Keratinocyte (primary cell): ENCODE measurements around the gene SELENOV. TPM values are rescaled to one million over a fixed set of nuclear protein-coding genes. Genes with fewer than 3 reads are reported as not detected.

Source experiments
- DNase-seq: peaks from one replicate; pipeline ENCODE4 v3.0.0-alpha.2; 2011; ENCODE audit warnings: low read depth, missing footprints, low spot score
- FAIRE-seq: peaks from 2 replicates; lab custom pipeline; 2011; peaks lifted over from hg19 to GRCh38; lab: Jason Lieb, UNC
- H2AFZ ChIP-seq: 2 replicates; pipeline ENCODE4 v1.6.0; 2012; ENCODE audit warnings: low read length, control low read depth, inconsistent platforms; ENCODE audit not compliant: control insufficient read depth
- H3K27ac ChIP-seq: 2 replicates; pipeline ENCODE4 v1.5.1; 2011; ENCODE audit warnings: low read length; ENCODE audit not compliant: control insufficient read depth, insufficient read depth
- H3K27me3 ChIP-seq: 3 replicates; pipeline ENCODE4 v1.6.0; 2011; ENCODE audit warnings: low read length; ENCODE audit not compliant: control insufficient read depth, insufficient read depth; ENCODE audit errors: extremely low read depth
- H3K36me3 ChIP-seq, 2 experiments: 2 replicates in 1 of 2; 3 replicates in 1 of 2; pipeline ENCODE4 v1.5.1; 2011; ENCODE audit warnings: low read length in 2 of 2, mild to moderate bottlenecking in 1 of 2; ENCODE audit not compliant: control insufficient read depth in 2 of 2, insufficient read depth in 2 of 2; ENCODE audit errors: extremely low read depth in 1 of 2
- H3K4me1 ChIP-seq: 3 replicates; pipeline ENCODE4 v1.5.1; 2011; ENCODE audit warnings: low read length; ENCODE audit not compliant: control insufficient read depth, insufficient read depth; ENCODE audit errors: extremely low read depth
- H3K4me2 ChIP-seq: 3 replicates; pipeline ENCODE4 v1.6.0; 2011; ENCODE audit warnings: low read depth, low read length; ENCODE audit not compliant: control insufficient read depth, insufficient read depth; ENCODE audit errors: extremely low read depth
- H3K4me3 ChIP-seq, 3 experiments: fragments of 200-600 bp in 1 of 3; sonication (generic) in 1 of 3; 2 replicates in 2 of 3; 3 replicates in 1 of 3; pipeline ENCODE4 v1.5.1; 2011 to 2016; ENCODE audit warnings: low read length in 3 of 3, mild to moderate bottlenecking in 3 of 3, control low read depth in 2 of 3, inconsistent platforms in 1 of 3, low read depth in 1 of 3, mixed read lengths in 1 of 3, mixed run types in 1 of 3, moderate library complexity in 1 of 3; ENCODE audit not compliant: control insufficient read depth in 2 of 3, insufficient read depth in 2 of 3; ENCODE audit errors: extremely low read depth in 1 of 3
- H3K79me2 ChIP-seq: 2 replicates; pipeline ENCODE4 v1.6.0; 2012; ENCODE audit warnings: low read length; ENCODE audit not compliant: control insufficient read depth, insufficient read depth
- H3K9ac ChIP-seq: 3 replicates; pipeline ENCODE4 v1.6.0; 2011; ENCODE audit warnings: low read length; ENCODE audit not compliant: control insufficient read depth, insufficient read depth; ENCODE audit errors: extremely low read depth
- H3K9me1 ChIP-seq: 3 replicates; pipeline ENCODE4 v1.6.0; 2011; ENCODE audit warnings: low read length; ENCODE audit not compliant: control insufficient read depth, insufficient read depth; ENCODE audit errors: extremely low read depth
- H3K9me3 ChIP-seq: 2 replicates; pipeline ENCODE4 v1.5.1; 2012; ENCODE audit warnings: low read depth, low read length; ENCODE audit not compliant: control insufficient read depth
- H4K20me1 ChIP-seq: 3 replicates; pipeline ENCODE4 v1.6.0; 2011; ENCODE audit warnings: low read length; ENCODE audit not compliant: control insufficient read depth, insufficient read depth; ENCODE audit errors: extremely low read depth
- CTCF ChIP-seq, 3 experiments: IDR thresholded peaks in 1 of 3; conservative IDR thresholded peaks in 1 of 3; optimal IDR thresholded peaks in 1 of 3; 2 replicates in 2 of 3; 3 replicates in 1 of 3; pipeline versions ENCODE3 to v1.5.1; 2011; ENCODE audit warnings: low read length in 3 of 3, mild to moderate bottlenecking in 3 of 3, moderate library complexity in 2 of 3, control low read depth in 1 of 3, inconsistent platforms in 1 of 3; ENCODE audit not compliant: insufficient read depth in 2 of 3; ENCODE audit errors: extremely low read depth in 1 of 3
- EZH2 ChIP-seq: IDR thresholded peaks from one replicate; pipeline ENCODE4 v1.6.1; 2012; ENCODE audit warnings: inconsistent platforms, mild to moderate bottlenecking, low read length, moderate library complexity
- dilution Hi-C: fragments of 300-500 bp; cut with MboI; formaldehyde crosslinking; loops from one replicate; pipeline ENCODE4 v1.7.0; 2020; ENCODE audit warnings: low sequenced_read_pairs; ENCODE audit not compliant: extremely low pct_ligation_motif_present
- polyA plus RNA-seq, 5 experiments: library from polyadenylated mRNA; depleted of rRNA in 3 of 5; stranded (reverse) in 3 of 5; stranded (forward) in 1 of 5; unstranded in 1 of 5; fragments of >200 nt; gene quantifications; 1 replicate in 1 of 5; 2 replicates in 3 of 5; 3 replicates in 1 of 5; pipeline versions ENCODE4 v1.2.1 to v1.2.3, GENCODE V29; 2011 to 2012; ENCODE audit warnings: missing spikeins in 2 of 5, low read depth in 1 of 5, low replicate concordance in 1 of 5

The SELENOV gene
- polyA plus RNA-seq, 1 donor (not counting 4 experiments of a cell fraction or from before 2014, with no cell fraction given) = not detected

GRCh38 chr19:39546599-39546998 is 31.7 kb downstream of the SELENOV start:
- no peak overlapping the region for H3K4me3 ChIP-seq
- H3K9me1 ChIP-seq = no peaks in the 10 kb centered on the region
- H3K36me3 ChIP-seq = no peaks in the 10 kb centered on the region
- no peaks in the 10 kb centered on the region for H3K79me2 ChIP-seq
- no peaks in the 10 kb centered on the region for H3K27me3 ChIP-seq
- TF ChIP-seq CTCF (optimal IDR thresholded peaks at IDR 0.05 in 1 of 3, IDR thresholded peaks at IDR 0.05 in 1 of 3, conservative IDR thresholded peaks at IDR 0.05 in 1 of 3; ENCODE audit: extremely low read depth in 1 of 3, insufficient read depth in 2 of 3, low read length in 3 of 3) (no peak), EZH2 (no peak)
- H3K9ac ChIP-seq = no peak overlapping the region
- H4K20me1 ChIP-seq = no peaks in the 10 kb centered on the region
- peaks cover 34% of the 10 kb centered on the region for H3K4me1 ChIP-seq
- peak; percentile 54 for DNase-seq
- H2AFZ ChIP-seq = no peak overlapping the region
- FAIRE-seq = no peak
- H3K9me3 ChIP-seq = no peaks in the 10 kb centered on the region
- H3K27ac ChIP-seq = no peak overlapping the region
- dilution Hi-C loops = no loop called here
- no peak overlapping the region for H3K4me2 ChIP-seq

GRCh38 chr19:39550197-39550596 is 35.3 kb downstream of the SELENOV start:
- no peak overlapping the region for H3K4me2 ChIP-seq
- H3K9ac ChIP-seq = no peak overlapping the region
- no peak for DNase-seq
- no peak overlapping the region for H3K27ac ChIP-seq
- H3K9me3 ChIP-seq = no peaks in the 10 kb centered on the region
- TF ChIP-seq EZH2 (no peak), CTCF (optimal IDR thresholded peaks at IDR 0.05 in 1 of 3, IDR thresholded peaks at IDR 0.05 in 1 of 3, conservative IDR thresholded peaks at IDR 0.05 in 1 of 3; ENCODE audit: extremely low read depth in 1 of 3, insufficient read depth in 2 of 3, low read length in 3 of 3) (no peak)
- H3K36me3 ChIP-seq = no peaks in the 10 kb centered on the region
- dilution Hi-C loops = no loop called here
- H3K9me1 ChIP-seq = no peaks in the 10 kb centered on the region
- no peak overlapping the region for H3K4me3 ChIP-seq
- no peak overlapping the region for H2AFZ ChIP-seq
- H3K4me1 ChIP-seq = peaks cover 9% of the 10 kb centered on the region
- H3K79me2 ChIP-seq = no peaks in the 10 kb centered on the region
- FAIRE-seq = no peak
- peaks cover 4% of the 10 kb centered on the region for H3K27me3 ChIP-seq
- no peaks in the 10 kb centered on the region for H4K20me1 ChIP-seq
